HepG2 (cell line): ENCODE data around the gene FECH. TPM values are rescaled to one million over a fixed set of nuclear protein-coding genes. Genes with fewer than 3 reads are reported as not detected.

Experiments
- ATM ChIP-seq: fragments of 450-650 bp; IDR thresholded peaks from 2 replicates; pipeline ENCODE4 v1.7.1; 2017; ENCODE audit warnings: mild to moderate bottlenecking, borderline replicate concordance
- BATF2 ChIP-seq: sonication (generic); formaldehyde crosslinking; IDR thresholded peaks from 2 replicates; pipeline ENCODE4 v1.8.0; 2022; ENCODE audit warnings: mild to moderate bottlenecking, missing genetic modification reagents, moderate library complexity
- FLYWCH1 ChIP-seq: sonication (generic); formaldehyde crosslinking; IDR thresholded peaks from 2 replicates; pipeline ENCODE4 v1.8.1; 2023; ENCODE audit warnings: mild to moderate bottlenecking, missing genetic modification reagents
- FUBP1 ChIP-seq: sonication (generic); formaldehyde crosslinking; IDR thresholded peaks from 2 replicates; pipeline ENCODE4 v1.5.1; 2020; ENCODE audit warnings: missing genetic modification reagents, mild to moderate bottlenecking, borderline replicate concordance
- JUND ChIP-seq: sonication (generic); formaldehyde crosslinking; IDR thresholded peaks from 2 replicates; pipeline ENCODE4 v1.8.0; 2022; ENCODE audit warnings: mild to moderate bottlenecking, missing genetic modification reagents
- KDM5A ChIP-seq: fragments of 200-600 bp; sonication (generic); IDR thresholded peaks from 2 replicates; pipeline ENCODE4 v1.7.0; 2018; ENCODE audit warnings: antibody characterized with exemption, mild to moderate bottlenecking, low read length, borderline replicate concordance
- KLF16 ChIP-seq, 2 experiments: sonication (generic) in 1 of 2; formaldehyde crosslinking in 1 of 2; IDR thresholded peaks; 2 replicates each; pipeline versions ENCODE4 v1.6.1 to v1.8.0; 2016 to 2023; ENCODE audit warnings: missing genetic modification reagents in 2 of 2, missing compliant biosample characterization in 1 of 2
- MTF2 ChIP-seq: sonication (generic); formaldehyde crosslinking; IDR thresholded peaks from 2 replicates; pipeline ENCODE4 v1.5.0; 2020; ENCODE audit warnings: missing genetic modification reagents, borderline replicate concordance
- NFIC ChIP-seq: IDR thresholded peaks from 2 replicates; pipeline ENCODE4 v1.6.1; 2012; ENCODE audit warnings: mild to moderate bottlenecking, low read length, inconsistent platforms
- SRY ChIP-seq: sonication (generic); formaldehyde crosslinking; IDR thresholded peaks from 2 replicates; pipeline ENCODE4 v1.8.0; 2022; ENCODE audit warnings: mild to moderate bottlenecking, missing genetic modification reagents
- ZNF652 ChIP-seq: IDR thresholded peaks from 2 replicates; pipeline ENCODE4 v1.6.1; 2016; ENCODE audit warnings: low read depth, borderline replicate concordance
- ZNF775 ChIP-seq: sonication (generic); formaldehyde crosslinking; IDR thresholded peaks from 2 replicates; pipeline ENCODE4 v1.4.0; 2020; ENCODE audit warnings: missing genetic modification reagents, mild to moderate bottlenecking, moderate library complexity, borderline replicate concordance
- polyA plus RNA-seq, 8 experiments: library from polyadenylated mRNA; depleted of rRNA in 3 of 8; stranded (reverse) in 7 of 8; unstranded in 1 of 8; fragments of >200 nt; fragmentation: Illumina TruSeq in 4 of 8; extraction: Trizol in 4 of 8; gene quantifications; 2 replicates each; pipeline versions ENCODE4 v1.2.1 to v1.2.3, GENCODE V29; 2011 to 2016; ENCODE audit warnings: low read depth in 4 of 8, missing spikeins in 1 of 8, mixed read lengths in 1 of 8; ENCODE audit not compliant: insufficient read depth in 1 of 8
- total RNA-seq, 5 experiments: library from RNA; depleted of rRNA; stranded (reverse); fragments of >200 nt; fragmentation: Illumina TruSeq; extraction: Trizol; gene quantifications; 2 replicates each; pipeline ENCODE4 v1.2.3, GENCODE V29; 2016; ENCODE audit warnings: low read depth in 1 of 5
- TF ChIP-seq, protein P1 (sequence below): sonication (generic); formaldehyde crosslinking; IDR thresholded peaks from 2 replicates; pipeline ENCODE4 v1.5.1; 2020; ENCODE audit warnings: missing genetic modification reagents, mild to moderate bottlenecking, borderline replicate concordance
- TF ChIP-seq, protein P2 (sequence below): sonication (generic); formaldehyde crosslinking; IDR thresholded peaks from 2 replicates; pipeline ENCODE4 v1.4.0; 2020; ENCODE audit warnings: missing genetic modification reagents, borderline replicate concordance
- TF ChIP-seq, protein P3 (sequence below): IDR thresholded peaks from 2 replicates; pipeline ENCODE4 v1.6.1; 2016
- TF ChIP-seq, protein P4 (sequence below): sonication (generic); formaldehyde crosslinking; IDR thresholded peaks from 2 replicates; pipeline ENCODE4 v1.4.0; 2020; ENCODE audit warnings: low read depth, mild to moderate bottlenecking, missing genetic modification reagents

FECH gene
- total and polyA plus RNA-seq, 2 of the 13 experiments (the other 11 are each of a cell fraction or from before 2014, with no cell fraction given) = 14.7 to 21.9 TPM

GRCh38 chr18:57561728-57562423 is 24.6 kb downstream of the FECH start (continued):
- TF ChIP-seq NFIC (no peak), FLYWCH1 (CRISPR knock-in tag) (no peak), ZNF775 (no peak), SRY (CRISPR knock-in tag) (no peak), KDM5A (no peak), ATM (no peak), BATF2 (CRISPR knock-in tag) (no peak), KLF16 (CRISPR knock-in tag; IDR thresholded peaks at IDR 0.05) (no peak), ZNF652 (CRISPR knock-in tag) (peak; percentile 97), JUND (CRISPR knock-in tag) (no peak), MTF2 (CRISPR knock-in tag) (no peak), FUBP1 (CRISPR knock-in tag) (no peak)
- TF ChIP-seq, protein P1, sequence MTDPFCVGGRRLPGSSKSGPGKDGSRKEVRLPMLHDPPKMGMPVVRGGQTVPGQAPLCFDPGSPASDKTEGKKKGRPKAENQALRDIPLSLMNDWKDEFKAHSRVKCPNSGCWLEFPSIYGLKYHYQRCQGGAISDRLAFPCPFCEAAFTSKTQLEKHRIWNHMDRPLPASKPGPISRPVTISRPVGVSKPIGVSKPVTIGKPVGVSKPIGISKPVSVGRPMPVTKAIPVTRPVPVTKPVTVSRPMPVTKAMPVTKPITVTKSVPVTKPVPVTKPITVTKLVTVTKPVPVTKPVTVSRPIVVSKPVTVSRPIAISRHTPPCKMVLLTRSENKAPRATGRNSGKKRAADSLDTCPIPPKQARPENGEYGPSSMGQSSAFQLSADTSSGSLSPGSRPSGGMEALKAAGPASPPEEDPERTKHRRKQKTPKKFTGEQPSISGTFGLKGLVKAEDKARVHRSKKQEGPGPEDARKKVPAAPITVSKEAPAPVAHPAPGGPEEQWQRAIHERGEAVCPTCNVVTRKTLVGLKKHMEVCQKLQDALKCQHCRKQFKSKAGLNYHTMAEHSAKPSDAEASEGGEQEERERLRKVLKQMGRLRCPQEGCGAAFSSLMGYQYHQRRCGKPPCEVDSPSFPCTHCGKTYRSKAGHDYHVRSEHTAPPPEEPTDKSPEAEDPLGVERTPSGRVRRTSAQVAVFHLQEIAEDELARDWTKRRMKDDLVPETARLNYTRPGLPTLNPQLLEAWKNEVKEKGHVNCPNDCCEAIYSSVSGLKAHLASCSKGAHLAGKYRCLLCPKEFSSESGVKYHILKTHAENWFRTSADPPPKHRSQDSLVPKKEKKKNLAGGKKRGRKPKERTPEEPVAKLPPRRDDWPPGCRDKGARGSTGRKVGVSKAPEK (CRISPR knock-in tag) = no peak
- TF ChIP-seq, protein P2, sequence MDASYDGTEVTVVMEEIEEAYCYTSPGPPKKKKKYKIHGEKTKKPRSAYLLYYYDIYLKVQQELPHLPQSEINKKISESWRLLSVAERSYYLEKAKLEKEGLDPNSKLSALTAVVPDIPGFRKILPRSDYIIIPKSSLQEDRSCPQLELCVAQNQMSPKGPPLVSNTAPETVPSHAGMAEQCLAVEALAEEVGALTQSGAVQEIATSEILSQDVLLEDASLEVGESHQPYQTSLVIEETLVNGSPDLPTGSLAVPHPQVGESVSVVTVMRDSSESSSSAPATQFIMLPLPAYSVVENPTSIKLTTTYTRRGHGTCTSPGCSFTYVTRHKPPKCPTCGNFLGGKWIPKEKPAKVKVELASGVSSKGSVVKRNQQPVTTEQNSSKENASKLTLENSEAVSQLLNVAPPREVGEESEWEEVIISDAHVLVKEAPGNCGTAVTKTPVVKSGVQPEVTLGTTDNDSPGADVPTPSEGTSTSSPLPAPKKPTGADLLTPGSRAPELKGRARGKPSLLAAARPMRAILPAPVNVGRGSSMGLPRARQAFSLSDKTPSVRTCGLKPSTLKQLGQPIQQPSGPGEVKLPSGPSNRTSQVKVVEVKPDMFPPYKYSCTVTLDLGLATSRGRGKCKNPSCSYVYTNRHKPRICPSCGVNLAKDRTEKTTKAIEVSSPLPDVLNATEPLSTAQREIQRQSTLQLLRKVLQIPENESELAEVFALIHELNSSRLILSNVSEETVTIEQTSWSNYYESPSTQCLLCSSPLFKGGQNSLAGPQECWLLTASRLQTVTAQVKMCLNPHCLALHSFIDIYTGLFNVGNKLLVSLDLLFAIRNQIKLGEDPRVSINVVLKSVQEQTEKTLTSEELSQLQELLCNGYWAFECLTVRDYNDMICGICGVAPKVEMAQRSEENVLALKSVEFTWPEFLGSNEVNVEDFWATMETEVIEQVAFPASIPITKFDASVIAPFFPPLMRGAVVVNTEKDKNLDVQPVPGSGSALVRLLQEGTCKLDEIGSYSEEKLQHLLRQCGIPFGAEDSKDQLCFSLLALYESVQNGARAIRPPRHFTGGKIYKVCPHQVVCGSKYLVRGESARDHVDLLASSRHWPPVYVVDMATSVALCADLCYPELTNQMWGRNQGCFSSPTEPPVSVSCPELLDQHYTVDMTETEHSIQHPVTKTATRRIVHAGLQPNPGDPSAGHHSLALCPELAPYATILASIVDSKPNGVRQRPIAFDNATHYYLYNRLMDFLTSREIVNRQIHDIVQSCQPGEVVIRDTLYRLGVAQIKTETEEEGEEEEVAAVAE = no peak
- TF ChIP-seq, protein P3, sequence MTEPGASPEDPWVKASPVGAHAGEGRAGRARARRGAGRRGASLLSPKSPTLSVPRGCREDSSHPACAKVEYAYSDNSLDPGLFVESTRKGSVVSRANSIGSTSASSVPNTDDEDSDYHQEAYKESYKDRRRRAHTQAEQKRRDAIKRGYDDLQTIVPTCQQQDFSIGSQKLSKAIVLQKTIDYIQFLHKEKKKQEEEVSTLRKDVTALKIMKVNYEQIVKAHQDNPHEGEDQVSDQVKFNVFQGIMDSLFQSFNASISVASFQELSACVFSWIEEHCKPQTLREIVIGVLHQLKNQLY (CRISPR knock-in tag) = no peak
- TF ChIP-seq, protein P4, sequence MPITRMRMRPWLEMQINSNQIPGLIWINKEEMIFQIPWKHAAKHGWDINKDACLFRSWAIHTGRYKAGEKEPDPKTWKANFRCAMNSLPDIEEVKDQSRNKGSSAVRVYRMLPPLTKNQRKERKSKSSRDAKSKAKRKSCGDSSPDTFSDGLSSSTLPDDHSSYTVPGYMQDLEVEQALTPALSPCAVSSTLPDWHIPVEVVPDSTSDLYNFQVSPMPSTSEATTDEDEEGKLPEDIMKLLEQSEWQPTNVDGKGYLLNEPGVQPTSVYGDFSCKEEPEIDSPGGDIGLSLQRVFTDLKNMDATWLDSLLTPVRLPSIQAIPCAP (CRISPR knock-in tag) = no peak
